GM12801 (cell line): Measurements from ENCODE around the gene CHTF8.

Source experiments
- CTCF ChIP-seq: IDR thresholded peaks from one replicate; pipeline ENCODE4 v1.5.1; 2011; ENCODE audit warnings: control low read depth; ENCODE audit not compliant: insufficient read length; ENCODE audit errors: extremely low read depth

CHTF8 gene

GRCh38 chr16:69169051-69169450 lies 36.7 kb upstream of the CHTF8 start:
- no peak for TF ChIP-seq CTCF

- TF ChIP-seq CTCF, result no peak
Measured at GRCh38 chr16:69166946-69167930, 34.9 kb upstream of the CHTF8 start.

GRCh38 chr16:69166221-69166833 lies 33.9 kb upstream of the CHTF8 start:
- no peak for TF ChIP-seq CTCF

- no peak for TF ChIP-seq CTCF
Measured at GRCh38 chr16:69165584-69165983, 33.2 kb upstream of the CHTF8 start.

GRCh38 chr16:69160192-69160591 lies 27.8 kb upstream of the CHTF8 start:
- TF ChIP-seq CTCF, result no peak

GRCh38 chr16:69157196-69157595 lies 24.8 kb upstream of the CHTF8 start:
- TF ChIP-seq CTCF, result no peak

- TF ChIP-seq CTCF, result no peak
Measured at GRCh38 chr16:69150146-69150865, 17.9 kb upstream of the CHTF8 start.
